ENCODE results near the gene SLC6A9.

SLC6A9 gene

GRCh38 chr1:43960798-43961197 is 70.5 kb downstream of the SLC6A9 start:
- no peak overlapping the region for H3K4me2 ChIP-seq (ENCODE audit: low read depth, low read length, poor library complexity, severe bottlenecking)

GRCh38 chr1:43958351-43959255 is 72.7 kb downstream of the SLC6A9 start:
- no peaks in the 10 kb centered on the region for H3K9me3 ChIP-seq (ENCODE audit: insufficient read depth, low read length)
- H3K36me3 ChIP-seq (ENCODE audit: low read length) = no peaks in the 10 kb centered on the region
- H3K79me2 ChIP-seq (ENCODE audit: insufficient read depth, low read length) = no peaks in the 10 kb centered on the region; the same call in 1 of the 2 replicates
- H2AFZ ChIP-seq (ENCODE audit: low read depth, low read length, severe bottlenecking) = no peak overlapping the region
- no peaks in the 10 kb centered on the region for H4K20me1 ChIP-seq (ENCODE audit: low read depth, low read length)
- TF ChIP-seq EZH2phosphoT487 (conservative IDR thresholded peaks at IDR 0.05; ENCODE audit: low read length) (no peak), CTCF (IDR thresholded peaks at IDR 0.05; ENCODE audit: insufficient read depth, low read length, poor library complexity, severe bottlenecking) (no peak)
- no peaks in the 10 kb centered on the region for H3K9me2 ChIP-seq (replicated peaks; ENCODE audit: insufficient read depth, low read length)
- H3K4me3 ChIP-seq (ENCODE audit: insufficient read depth, low read length, poor library complexity, severe bottlenecking) = no peak overlapping the region
- H3K27me3 ChIP-seq (ENCODE audit: low read length) = no peaks in the 10 kb centered on the region
- no peak overlapping the region for H3K4me2 ChIP-seq (ENCODE audit: low read depth, low read length, poor library complexity, severe bottlenecking)
- H3K27ac ChIP-seq (ENCODE audit: low read depth, low read length) = no peak overlapping the region
- H3F3A ChIP-seq (ENCODE audit: insufficient read depth) = no peaks in the 10 kb centered on the region
- H3K9ac ChIP-seq (ENCODE audit: low read length) = no peak overlapping the region

More at GRCh38 chr1:43960798-43961197, 70.5 kb downstream of the SLC6A9 start:
- H3K9ac ChIP-seq (ENCODE audit: low read length) = no peak overlapping the region
- no peaks in the 10 kb centered on the region for H3K27me3 ChIP-seq (ENCODE audit: low read length)
- H4K20me1 ChIP-seq (ENCODE audit: low read depth, low read length) = no peaks in the 10 kb centered on the region
- H3K4me3 ChIP-seq (ENCODE audit: insufficient read depth, low read length, poor library complexity, severe bottlenecking) = no peak overlapping the region
- H3K79me2 ChIP-seq (ENCODE audit: insufficient read depth, low read length) = no peaks in the 10 kb centered on the region
- no peak overlapping the region for H2AFZ ChIP-seq (ENCODE audit: low read depth, low read length, severe bottlenecking)
- H3K27ac ChIP-seq (ENCODE audit: low read depth, low read length) = no peak overlapping the region
- no peaks in the 10 kb centered on the region for H3K9me3 ChIP-seq (ENCODE audit: insufficient read depth, low read length)
- TF ChIP-seq EZH2phosphoT487 (conservative IDR thresholded peaks at IDR 0.05; ENCODE audit: low read length) (no peak), CTCF (IDR thresholded peaks at IDR 0.05; ENCODE audit: insufficient read depth, low read length, poor library complexity, severe bottlenecking) (no peak)
- H3K9me2 ChIP-seq (replicated peaks; ENCODE audit: insufficient read depth, low read length) = no peaks in the 10 kb centered on the region
- no peaks in the 10 kb centered on the region for H3K36me3 ChIP-seq (ENCODE audit: low read length)
- H3F3A ChIP-seq (ENCODE audit: insufficient read depth) = no peaks in the 10 kb centered on the region

- no peaks in the 10 kb centered on the region; the same call in 1 of the 2 replicates for H4K20me1 ChIP-seq (ENCODE audit: low read depth, low read length)
- no peak overlapping the region for H3K27ac ChIP-seq (ENCODE audit: low read depth, low read length)
- H3K36me3 ChIP-seq (ENCODE audit: low read length) = no peaks in the 10 kb centered on the region
Measured at GRCh38 chr1:43957407-43958040, 73.7 kb downstream of the SLC6A9 start.

More at GRCh38 chr1:43957407-43958040, 73.7 kb downstream of the SLC6A9 start:
- H3K4me2 ChIP-seq (ENCODE audit: low read depth, low read length, poor library complexity, severe bottlenecking) = no peak overlapping the region
- TF ChIP-seq EZH2phosphoT487 (conservative IDR thresholded peaks at IDR 0.05; ENCODE audit: low read length) = no peak
- TF ChIP-seq CTCF (IDR thresholded peaks at IDR 0.05; ENCODE audit: insufficient read depth, low read length, poor library complexity, severe bottlenecking) = no peak
- H3K9me2 ChIP-seq (replicated peaks; ENCODE audit: insufficient read depth, low read length) = no peaks in the 10 kb centered on the region
- H3K79me2 ChIP-seq (ENCODE audit: insufficient read depth, low read length) = no peaks in the 10 kb centered on the region; the same call in 1 of the 2 replicates
- no peak overlapping the region for H2AFZ ChIP-seq (ENCODE audit: low read depth, low read length, severe bottlenecking)
- no peaks in the 10 kb centered on the region for H3F3A ChIP-seq (ENCODE audit: insufficient read depth)
- no peaks in the 10 kb centered on the region for H3K9me3 ChIP-seq (ENCODE audit: insufficient read depth, low read length)
- no peaks in the 10 kb centered on the region for H3K27me3 ChIP-seq (ENCODE audit: low read length)
- no peak overlapping the region for H3K4me3 ChIP-seq (ENCODE audit: insufficient read depth, low read length, poor library complexity, severe bottlenecking)
- H3K9ac ChIP-seq (ENCODE audit: low read length) = no peak overlapping the region

Data from SU-DHL-6 (cell line).